Right cardiac atrium (tissue), 5 donors: ENCODE results near the gene DHPS. TPM values are rescaled to one million over a fixed set of nuclear protein-coding genes. Genes with fewer than 3 reads are reported as not detected.
"Not testable (repeated sequence)": the region's sequence is repeated elsewhere in the genome, so short reads cannot be mapped to it uniquely, and the experiment has no call there.

Source experiments
- ATAC-seq, 2 donors: fragments of 200-7000 bp; cut with Tn5 transposase; one replicate each; pipeline versions ENCODE4 v1.8.0 to v1.9.1; 2020; ENCODE audit warnings: moderate library complexity in 2 of 2, mild to moderate bottlenecking in 1 of 2
- DNase-seq, 3 donors: peaks; one replicate each; pipeline ENCODE4 v3.0.0-alpha.2; 2020
- H3K27ac ChIP-seq: one replicate; pipeline ENCODE4 v1.5.1; 2013; ENCODE audit warnings: mild to moderate bottlenecking, low read length, control low read depth, moderate library complexity
- H3K27me3 ChIP-seq: one replicate; pipeline ENCODE4 v1.6.1; 2013; ENCODE audit not compliant: control insufficient read depth, insufficient read depth
- H3K4me1 ChIP-seq: one replicate; pipeline ENCODE4 v1.6.1; 2013; ENCODE audit warnings: low read length; ENCODE audit not compliant: control insufficient read depth, insufficient read depth
- H3K4me3 ChIP-seq: one replicate; pipeline ENCODE4 v1.5.1; 2013; ENCODE audit warnings: low read length, control low read depth
- H3K9me3 ChIP-seq: one replicate; pipeline ENCODE4 v1.6.1; 2013; ENCODE audit warnings: low read length; ENCODE audit not compliant: control insufficient read depth
- WGBS: extraction: QIAGEN DNeasy Blood & Tissue Kit; methylation state at CpG from one replicate; pipeline ENCODE4 v1.1.7; 2013; 5-methylcytosine and 5-hydroxymethylcytosine counted together
- intact Hi-C, 4 donors: fragments of 100-400 bp; cut with DNase I; formaldehyde crosslinking; loops; one replicate each; pipeline versions ENCODE4 v1.11.0 to v1.14.0; 2022 to 2023
- polyA plus RNA-seq: library from polyadenylated mRNA; stranded (reverse); fragments of 200-250 nt; gene quantifications from one replicate; pipeline ENCODE4 v1.2.3, GENCODE V29; 2013
- total RNA-seq, 4 donors: library from RNA; stranded (reverse); fragmentation: NEBNext Ultra II Directional; extraction: Animal tissue kit (Norgen Biotek cat#: 25700); gene quantifications; one replicate each; pipeline ENCODE4 v1.2.1, GENCODE V29; 2021
- donor health status: healthy with polysubstance abuse.
- donor health status: DM: no; HTN: yes; CAD: no.
- donor health status: DM: no; HTN: no; CAD: no.
- donor health status: DM: no; HTN: yes; CAD: no; lungs with severe emphysema.
- donor health status: DM: yes; HTN: yes; CAD: no.

Gene DHPS
- total and polyA plus RNA-seq, 5 donors: 40.8 to 52.0 (median 49.4) TPM

GRCh38 chr19:12705169-12705568 is 23.5 kb upstream of the DHPS start:
- H3K27ac ChIP-seq: no peak overlapping the region
- no peak for ATAC-seq
- 93% methylated on average over 13 of the region's 13 CpGs for WGBS
- no peak for DNase-seq
- H3K27me3 ChIP-seq: no peaks in the 10 kb centered on the region
- H3K4me3 ChIP-seq: no peak overlapping the region
- intact Hi-C loops: no loop called here
- no peaks in the 10 kb centered on the region for H3K9me3 ChIP-seq
- no peaks in the 10 kb centered on the region for H3K4me1 ChIP-seq

DNA sequence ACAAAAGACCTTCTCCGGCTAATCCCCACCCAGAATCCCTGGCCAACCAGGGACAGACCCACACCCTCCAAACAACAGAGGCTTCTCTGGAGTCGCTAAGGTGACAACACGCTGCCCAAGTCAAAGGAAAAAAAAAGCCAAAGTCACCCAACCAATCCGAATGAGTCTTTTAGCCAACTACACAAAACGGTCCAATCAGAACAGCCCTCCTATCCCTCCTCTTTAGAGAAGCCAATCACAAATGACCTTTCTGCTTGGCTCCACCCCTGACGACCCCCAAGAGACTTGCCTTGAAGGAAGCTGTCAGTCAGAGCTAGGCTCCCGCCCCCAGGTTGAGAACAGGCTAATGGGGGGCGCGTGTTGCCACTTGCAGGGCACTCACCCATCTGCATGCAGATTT is 21.4 kb upstream of the DHPS start:
- DNase-seq (peak in 1 of 3 donors; percentile 58), ATAC-seq (no peak)
- Histone ChIP-seq H3K27me3 (no peaks in the 10 kb centered on the region), H3K4me1 (no peaks in the 10 kb centered on the region), H3K27ac (no peak overlapping the region), H3K9me3 (no peaks in the 10 kb centered on the region), H3K4me3 (no peak overlapping the region)
- 57% methylated on average over 9 of the region's 9 CpGs for WGBS
- intact Hi-C loops: no loop called here

DNA sequence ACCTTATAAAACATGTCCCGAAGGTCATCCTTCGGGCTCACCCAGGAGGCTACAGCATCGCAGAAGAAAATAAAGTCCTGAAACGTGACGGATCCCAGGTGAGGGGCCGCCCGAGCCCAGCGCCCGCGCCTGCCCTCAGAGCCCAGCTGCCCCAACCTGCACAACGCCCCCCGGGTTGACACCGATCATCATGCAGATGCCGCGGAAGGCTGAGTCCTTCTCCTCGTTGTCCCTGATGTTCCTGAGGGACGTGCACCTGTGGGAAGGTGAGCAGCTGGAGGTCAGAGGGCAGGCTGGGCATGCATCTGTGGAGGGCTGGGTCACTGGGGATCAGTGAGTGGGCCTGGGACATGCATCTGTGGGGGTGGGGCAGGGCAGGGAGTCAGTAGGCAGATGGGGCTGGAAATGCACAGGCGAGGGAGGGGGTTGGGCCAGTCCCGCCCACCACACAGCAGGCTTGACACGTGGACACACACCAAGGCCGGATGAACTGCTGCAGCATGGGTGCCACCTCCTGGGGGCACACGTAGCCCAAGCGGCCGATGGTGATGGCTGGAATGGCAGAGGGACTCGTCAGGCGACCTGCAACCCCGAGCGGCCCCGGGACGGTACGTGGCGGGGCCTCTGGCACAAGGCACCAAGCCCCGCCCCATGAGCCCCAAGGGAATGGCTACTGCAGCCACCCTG is 20.1 kb upstream of the DHPS start:
- Histone ChIP-seq H3K27me3 (no peaks in the 10 kb centered on the region), H3K27ac (no peak overlapping the region), H3K4me3 (no peak overlapping the region), H3K4me1 (no peaks in the 10 kb centered on the region), H3K9me3 (no peaks in the 10 kb centered on the region)
- DNase-seq (peak in 1 of 3 donors; percentile 57), ATAC-seq (no peak)
- intact Hi-C loops: no loop called here
- WGBS: 89% methylated on average over 33 of the region's 33 CpGs

- Histone ChIP-seq H3K27ac (no peak overlapping the region), H3K27me3 (no peaks in the 10 kb centered on the region), H3K9me3 (no peaks in the 10 kb centered on the region), H3K4me3 (no peak overlapping the region), H3K4me1 (peaks cover 1% of the 10 kb centered on the region)
- intact Hi-C loops: no loop called here
- DNase-seq (no peak), ATAC-seq (no peak)
- 76% methylated on average over 6 of the region's 6 CpGs for WGBS
Measured at GRCh38 chr19:12698138-12698537, 16.5 kb upstream of the DHPS start.

GRCh38 chr19:12697425-12697824 is 15.7 kb upstream of the DHPS start:
- H3K27ac ChIP-seq, ATAC-seq, DNase-seq, intact Hi-C loops, H3K4me3 ChIP-seq, H3K4me1 ChIP-seq, H3K27me3 ChIP-seq, H3K9me3 ChIP-seq: not testable (repeated sequence)
- WGBS: 95% methylated on average over 22 of the region's 22 CpGs

DNA sequence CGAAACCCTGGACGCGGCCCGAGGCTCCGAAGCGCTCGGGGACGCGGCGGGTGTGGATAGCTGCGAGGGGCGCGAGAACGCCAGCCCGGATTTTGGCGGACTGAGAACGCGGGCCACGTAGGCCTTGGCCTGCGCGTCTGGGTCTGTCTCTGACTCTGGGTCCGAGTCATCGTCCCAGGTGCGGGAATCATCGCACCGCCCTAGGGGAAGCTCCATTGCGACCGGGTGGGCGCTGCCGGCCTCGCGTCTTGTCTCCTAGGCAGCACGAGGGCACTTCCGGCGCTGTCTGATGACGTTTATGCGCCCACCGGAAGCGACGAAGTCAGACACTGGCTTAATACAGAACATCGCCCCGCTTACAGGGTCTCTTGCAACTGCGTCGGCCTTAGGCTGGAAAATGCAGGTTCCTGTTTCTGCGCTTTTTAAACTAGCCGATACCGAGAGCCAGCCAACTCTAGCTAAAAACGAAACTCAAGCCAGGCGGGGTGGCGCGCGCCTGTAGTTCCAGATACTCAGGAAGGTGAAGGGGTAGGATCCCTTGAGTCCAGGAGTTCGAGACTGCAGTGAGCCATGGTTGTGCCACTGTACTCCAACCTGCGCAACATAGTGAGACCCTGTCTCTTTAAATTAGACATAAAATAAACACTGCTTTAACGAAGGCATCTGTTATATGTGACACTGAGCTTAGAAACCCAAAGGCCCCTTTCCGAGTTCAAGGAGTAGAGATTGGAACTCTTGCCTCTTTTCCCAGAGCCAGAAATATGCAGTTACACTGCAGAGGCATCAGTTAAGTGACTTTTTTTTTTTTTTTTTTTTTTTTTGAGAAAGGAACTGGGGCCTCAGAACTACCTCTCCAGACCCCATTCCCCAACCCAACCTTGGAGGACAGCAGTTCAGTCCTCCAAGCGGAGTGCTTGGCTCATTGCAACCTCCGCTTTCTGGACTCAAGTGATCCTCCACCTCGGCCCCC is 15.0 kb upstream of the DHPS start, which contains the start of gene FBXW9:
Gene FBXW9, minus strand, starts transcription at position 266 of the 970 bp plus-strand sequence. Its CDS starts 50 bp downstream, at position 216.
- ATAC-seq (peak; percentile 90 to 94), DNase-seq (peak; percentile 95 to 99 (median 99))
- Histone ChIP-seq H3K4me3 (peak within 1 kb of the TSS; percentile 80), H3K27ac (peak within 1 kb of the TSS; percentile 96), H3K4me1 (peaks cover 1% of the 10 kb centered on the region), H3K27me3 (no peaks in the 10 kb centered on the region), H3K9me3 (no peaks in the 10 kb centered on the region)
- intact Hi-C loops: no loop called here
- 7% methylated on average over 59 of the region's 59 CpGs for WGBS

DNA sequence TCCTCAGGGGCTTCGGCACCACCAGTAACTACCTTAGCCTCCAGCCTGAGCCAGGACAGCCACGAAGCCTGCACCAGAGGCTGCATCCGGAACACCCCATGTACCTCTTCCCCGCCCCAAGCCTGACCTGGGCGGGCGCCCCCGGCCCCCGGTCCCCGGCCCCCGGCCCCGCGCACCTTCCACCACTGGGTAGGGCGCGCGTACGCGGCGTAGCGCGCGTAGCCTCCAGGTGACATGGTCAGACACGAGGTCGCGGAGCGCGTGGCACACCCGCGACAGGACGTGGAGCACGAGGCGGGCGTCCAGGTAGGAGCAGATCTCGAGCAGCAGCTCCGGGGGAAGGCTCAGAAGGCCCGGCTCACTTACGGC is 14.3 kb upstream of the DHPS start:
- H3K4me3 ChIP-seq: peak overlapping the region; percentile 80
- H3K4me1 ChIP-seq: peaks cover 1% of the 10 kb centered on the region
- DNase-seq (peak in 1 of 3 donors; percentile 64), ATAC-seq (peak; percentile 28)
- 4% methylated on average over 36 of the region's 36 CpGs for WGBS
- no peaks in the 10 kb centered on the region for H3K9me3 ChIP-seq
- H3K27me3 ChIP-seq: no peaks in the 10 kb centered on the region
- no peak overlapping the region for H3K27ac ChIP-seq
- intact Hi-C loops: no loop called here

DNA sequence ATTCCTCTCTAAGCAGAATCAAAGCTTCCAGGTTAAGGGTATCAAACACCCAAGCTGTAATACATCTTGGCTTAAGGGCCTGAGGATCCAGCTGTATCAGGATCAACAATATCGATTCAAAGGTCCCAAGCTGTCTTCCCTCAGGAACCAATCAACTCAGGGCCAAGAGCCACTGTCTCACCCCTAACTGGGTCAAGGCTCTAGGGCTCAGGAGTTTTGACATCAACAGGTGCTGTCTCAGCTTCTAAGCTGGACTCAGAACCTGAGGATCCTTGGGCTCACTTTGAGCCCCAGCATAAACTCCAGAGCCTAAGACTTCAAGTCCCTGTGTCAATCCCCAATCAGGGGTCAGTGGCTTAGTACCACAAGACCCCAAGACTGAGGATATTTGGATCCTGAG is 13.8 kb upstream of the DHPS start:
- Histone ChIP-seq H3K27ac (no peak overlapping the region), H3K4me3 (no peak overlapping the region), H3K27me3 (no peaks in the 10 kb centered on the region), H3K4me1 (peaks cover 1% of the 10 kb centered on the region), H3K9me3 (no peaks in the 10 kb centered on the region)
- ATAC-seq: no peak
- DNase-seq: no peak
- 83% methylated on average over 1 of the region's 1 CpG for WGBS
- intact Hi-C loops: no loop called here

DNA sequence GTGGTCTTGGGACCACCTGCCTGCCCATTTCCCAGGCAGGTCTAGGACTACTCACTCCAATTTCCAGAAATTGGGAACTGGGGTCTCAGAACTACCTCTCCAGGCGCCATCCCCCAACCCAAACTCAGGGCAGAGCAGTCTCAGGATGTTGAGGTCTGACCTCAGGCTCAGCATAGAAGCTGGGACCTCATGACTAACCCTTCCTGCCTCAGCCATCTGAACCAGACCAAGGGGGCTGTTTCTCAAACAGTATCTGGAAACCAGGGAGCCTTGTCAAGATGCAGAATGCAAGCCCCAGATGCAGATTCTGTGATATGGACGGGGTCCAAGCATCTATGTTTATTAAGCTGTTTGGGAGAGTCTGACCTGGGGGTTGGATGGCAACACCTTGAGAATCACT is 13.4 kb upstream of the DHPS start:
- intact Hi-C loops: no loop called here
- H3K27me3 ChIP-seq: no peaks in the 10 kb centered on the region
- H3K4me3 ChIP-seq: no peak overlapping the region
- no peak overlapping the region for H3K27ac ChIP-seq
- H3K4me1 ChIP-seq: peaks cover 1% of the 10 kb centered on the region
- 75% methylated on average over 2 of the region's 2 CpGs for WGBS
- ATAC-seq (no peak), DNase-seq (no peak)
- H3K9me3 ChIP-seq: no peaks in the 10 kb centered on the region

DNA sequence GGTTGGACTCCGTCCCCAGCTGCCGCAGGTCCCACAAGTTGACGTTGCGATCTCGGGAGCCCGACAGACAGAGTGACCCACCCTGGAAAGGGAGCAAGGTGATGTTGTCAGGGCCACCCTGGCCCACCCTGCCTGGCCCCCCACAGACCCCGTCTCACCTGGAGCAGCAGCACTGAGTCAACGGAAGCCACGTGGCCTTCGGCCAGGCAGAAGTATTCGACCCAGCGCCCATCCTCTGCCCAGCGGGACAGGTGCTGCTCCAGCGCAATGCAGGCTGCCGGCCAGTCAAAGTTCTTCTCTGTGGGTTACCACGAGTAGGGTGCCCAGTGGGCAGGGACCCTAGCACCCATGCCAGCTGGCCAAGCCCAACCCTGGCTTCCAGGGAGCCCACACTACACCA is 13.0 kb upstream of the DHPS start:
- no peaks in the 10 kb centered on the region for H3K27me3 ChIP-seq
- H3K9me3 ChIP-seq: no peaks in the 10 kb centered on the region
- no peak for ATAC-seq
- peaks cover 1% of the 10 kb centered on the region for H3K4me1 ChIP-seq
- no peak overlapping the region for H3K27ac ChIP-seq
- intact Hi-C loops: no loop called here
- no peak for DNase-seq
- 92% methylated on average over 16 of the region's 16 CpGs for WGBS
- no peak overlapping the region for H3K4me3 ChIP-seq

GRCh38 chr19:12692960-12693359 is 11.3 kb upstream of the DHPS start:
- intact Hi-C loops: no loop called here
- Histone ChIP-seq H3K4me3 (no peak overlapping the region), H3K27me3 (no peaks in the 10 kb centered on the region), H3K27ac (no peak overlapping the region), H3K4me1 (peaks cover 1% of the 10 kb centered on the region), H3K9me3 (no peaks in the 10 kb centered on the region)
- DNase-seq (no peak), ATAC-seq (no peak)
- WGBS: 76% methylated on average over 5 of the region's 5 CpGs
